Peyer's patch (tissue), 4 donors: Measurements from ENCODE around the gene IQGAP3. TPM values are rescaled to one million over a fixed set of nuclear protein-coding genes. Genes with fewer than 3 reads are reported as not detected.

Experiments
- DNase-seq, 3 donors: peaks; one replicate each; pipeline ENCODE4 v3.0.0-alpha.2; 2017 to 2019
- H3K27ac ChIP-seq, 4 donors: fragments of 200-600 bp; sonication (generic); one replicate each; pipeline ENCODE4 v1.5.1; 2016 to 2019
- H3K27me3 ChIP-seq, 2 donors: fragments of 200-600 bp; sonication (generic); one replicate each; pipeline ENCODE4 v1.5.1; 2019
- H3K36me3 ChIP-seq, 3 donors: fragments of 200-600 bp; sonication (generic); one replicate each; pipeline ENCODE4 v1.5.1; 2016 to 2019
- H3K4me1 ChIP-seq, 4 donors: fragments of 200-600 bp; sonication (generic); one replicate each; pipeline ENCODE4 v1.5.1; 2016 to 2019
- H3K4me3 ChIP-seq, 4 donors: fragments of 200-600 bp; sonication (generic); 1 replicate in 3 of 4; 2 replicates in 1 of 4; pipeline ENCODE4 v1.5.1; 2016 to 2019; ENCODE audit warnings: mild to moderate bottlenecking in 1 of 4
- H3K9me3 ChIP-seq, 4 donors: fragments of 200-600 bp; sonication (generic); one replicate each; pipeline ENCODE4 v1.5.1; 2016 to 2019; ENCODE audit warnings: mild to moderate bottlenecking in 1 of 4
- CTCF ChIP-seq, 6 experiments: fragments of 450-650 bp in 4 of 6; fragments of 200-600 bp in 2 of 6; sonication (generic) in 1 of 6; IDR thresholded peaks; one replicate each; pipeline ENCODE4 v1.5.1; 2017 to 2019; ENCODE audit warnings: antibody characterized with exemption in 6 of 6, mild to moderate bottlenecking in 3 of 6, moderate library complexity in 1 of 6
- POLR2A ChIP-seq, 2 donors: fragments of 450-650 bp; IDR thresholded peaks; one replicate each; pipeline ENCODE4 v1.5.1; 2017; ENCODE audit warnings: antibody characterized with exemption in 2 of 2, mild to moderate bottlenecking in 2 of 2, moderate library complexity in 2 of 2
- total RNA-seq, 4 donors: library from RNA; depleted of rRNA; stranded (reverse); fragments of >200 nt; gene quantifications; one replicate each; pipeline ENCODE4 v1.1.0, GENCODE V29; 2016

The IQGAP3 gene
- total RNA-seq, 4 donors from 2014 or later = 5.4 to 45.4 (median 8.2) TPM

- Histone ChIP-seq H3K27me3 (no peaks in the 10 kb centered on the region), H3K36me3 (peaks cover 0 to 17% (median 0%) of the 10 kb centered on the region in 3 donors), H3K27ac (peak overlapping the region; percentile 15 to 78 (median 58)), H3K4me1 (peaks cover 9 to 92% (median 73%) of the 10 kb centered on the region in 4 donors), H3K9me3 (no peaks in the 10 kb centered on the region), H3K4me3 (peak overlapping the region in 2 of 4 donors; percentile 16 to 20)
- no peak for TF ChIP-seq CTCF (IDR thresholded peaks at IDR 0.05)
- no peak for TF ChIP-seq POLR2A (IDR thresholded peaks at IDR 0.05)
- DNase-seq = no peak
Observed at GRCh38 chr1:156489935-156490293, 82.5 kb downstream of the IQGAP3 start.

- Histone ChIP-seq H3K4me1 (peaks cover 9 to 92% (median 68%) of the 10 kb centered on the region in 4 donors), H3K27ac (peak overlapping the region; percentile 15 to 78 (median 58)), H3K4me3 (peak overlapping the region in 3 of 4 donors; percentile 13 to 20 (median 20)), H3K9me3 (no peaks in the 10 kb centered on the region), H3K36me3 (peaks cover 0 to 12% (median 0%) of the 10 kb centered on the region in 3 donors), H3K27me3 (no peaks in the 10 kb centered on the region)
- no peak for TF ChIP-seq POLR2A (IDR thresholded peaks at IDR 0.05)
- TF ChIP-seq CTCF (IDR thresholded peaks at IDR 0.05) = no peak
- peak in 2 of 3 donors; percentile 62 to 71 for DNase-seq
Observed at GRCh38 chr1:156489166-156489934, 83.0 kb downstream of the IQGAP3 start.

- peak in 2 of 3 donors; percentile 54 to 70 for DNase-seq
- peaks cover 0 to 16% (median 0%) of the 10 kb centered on the region in 3 donors for H3K36me3 ChIP-seq
- no peaks in the 10 kb centered on the region for H3K9me3 ChIP-seq
- TF ChIP-seq POLR2A (IDR thresholded peaks at IDR 0.05) = no peak
- TF ChIP-seq CTCF (IDR thresholded peaks at IDR 0.05) = no peak
- H3K4me3 ChIP-seq = peak overlapping the region in 3 of 4 donors; percentile 5 to 20 (median 13)
- peak overlapping the region; percentile 15 to 78 (median 58) for H3K27ac ChIP-seq
- H3K27me3 ChIP-seq = no peaks in the 10 kb centered on the region
- H3K4me1 ChIP-seq = peaks cover 9 to 91% (median 61%) of the 10 kb centered on the region in 4 donors
Observed at GRCh38 chr1:156488566-156489165, 83.7 kb downstream of the IQGAP3 start.

- DNase-seq = peak in 2 of 3 donors; percentile 75 to 81
- peaks cover 0 to 24% (median 0%) of the 10 kb centered on the region in 3 donors for H3K36me3 ChIP-seq
- TF ChIP-seq CTCF (IDR thresholded peaks at IDR 0.05) (no peak), POLR2A (IDR thresholded peaks at IDR 0.05) (no peak)
- H3K27ac ChIP-seq = peak overlapping the region; percentile 11 to 78 (median 36)
- no peak overlapping the region for H3K4me3 ChIP-seq
- H3K9me3 ChIP-seq = no peaks in the 10 kb centered on the region
- H3K4me1 ChIP-seq = peaks cover 9 to 84% (median 53%) of the 10 kb centered on the region in 4 donors
- no peaks in the 10 kb centered on the region for H3K27me3 ChIP-seq
Observed at GRCh38 chr1:156487862-156488261, 84.5 kb downstream of the IQGAP3 start.

- peak overlapping the region in 1 of 4 donors; percentile 2 for H3K27ac ChIP-seq
- no peaks in the 10 kb centered on the region for H3K27me3 ChIP-seq
- no peak for DNase-seq
- no peak overlapping the region for H3K4me3 ChIP-seq
- H3K9me3 ChIP-seq = no peaks in the 10 kb centered on the region
- H3K4me1 ChIP-seq = peaks cover 9 to 72% (median 43%) of the 10 kb centered on the region in 4 donors
- peaks cover 0 to 36% (median 2%) of the 10 kb centered on the region in 3 donors for H3K36me3 ChIP-seq
- TF ChIP-seq CTCF (IDR thresholded peaks at IDR 0.05) (no peak), POLR2A (IDR thresholded peaks at IDR 0.05) (no peak)
Observed at GRCh38 chr1:156486421-156487344, 85.7 kb downstream of the IQGAP3 start.
